ENCODE data around the gene C7.

C7 gene

DNA sequence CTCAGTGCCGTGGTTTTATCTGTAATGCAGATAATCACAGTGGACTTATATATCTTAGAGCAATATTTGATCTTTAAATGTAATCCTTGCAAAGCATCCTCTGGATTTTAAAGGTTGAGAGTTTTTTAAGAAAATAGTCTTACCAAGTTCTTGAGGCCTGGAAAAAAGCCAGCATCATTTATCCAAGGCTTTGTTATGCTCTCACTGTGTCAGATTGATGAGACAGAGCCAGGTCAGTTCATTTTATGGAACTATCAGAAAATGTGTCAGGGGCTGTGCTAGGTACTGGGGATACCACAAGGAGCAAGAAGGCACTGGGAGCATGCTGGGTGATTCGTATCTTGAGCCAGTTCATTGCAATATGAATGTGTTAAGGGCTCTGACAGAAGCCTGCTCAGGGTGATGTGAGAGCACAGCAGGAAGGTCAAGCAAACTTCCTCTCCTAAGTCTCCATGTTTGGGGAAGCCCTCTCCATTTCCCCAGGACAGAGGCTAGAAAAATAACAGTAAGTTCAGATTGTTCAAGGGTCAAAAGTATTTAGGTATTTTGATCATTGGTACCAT lies 19.7 kb downstream of the C7 start:
- DNase-seq, result no peak

DNA sequence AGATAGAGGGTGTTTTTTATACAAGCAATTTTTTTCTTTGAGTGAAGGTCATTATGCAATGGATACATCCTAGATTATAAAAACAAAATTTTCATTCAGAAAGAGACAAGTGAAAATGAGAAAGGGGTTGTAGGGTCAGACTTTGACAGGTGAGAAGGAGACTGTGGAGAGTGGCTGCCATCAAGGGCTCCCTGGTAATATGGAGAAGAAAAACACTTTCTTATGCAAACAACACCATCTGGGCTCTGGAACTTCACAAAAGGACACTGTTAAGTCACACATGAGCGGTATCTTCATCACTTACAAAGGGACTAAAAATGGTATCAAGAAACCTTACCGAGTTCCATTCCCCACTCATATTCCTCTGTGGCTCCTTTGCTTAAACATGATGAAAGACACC lies 23.5 kb downstream of the C7 start:
- no peak for DNase-seq

DNA sequence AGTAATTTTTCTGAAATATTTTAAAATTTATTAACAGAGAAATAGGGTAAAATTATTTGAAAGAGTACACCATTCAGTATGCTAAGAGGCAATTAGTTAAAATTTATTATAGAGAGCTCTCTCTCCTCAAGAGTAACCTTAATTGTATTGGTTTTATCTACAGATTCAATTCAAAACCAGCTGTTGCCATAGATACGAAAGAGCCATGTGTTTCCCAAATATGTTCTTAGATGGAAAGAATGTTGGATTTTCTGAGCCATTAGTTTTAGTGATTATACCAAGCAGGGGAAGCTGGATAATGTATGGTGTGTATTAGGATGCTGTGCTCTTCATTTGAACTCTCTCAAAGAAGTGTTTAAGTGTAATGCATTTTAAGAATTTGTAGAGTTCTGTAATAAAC lies 27.8 kb downstream of the C7 start:
- DNase-seq, result no peak

DNA sequence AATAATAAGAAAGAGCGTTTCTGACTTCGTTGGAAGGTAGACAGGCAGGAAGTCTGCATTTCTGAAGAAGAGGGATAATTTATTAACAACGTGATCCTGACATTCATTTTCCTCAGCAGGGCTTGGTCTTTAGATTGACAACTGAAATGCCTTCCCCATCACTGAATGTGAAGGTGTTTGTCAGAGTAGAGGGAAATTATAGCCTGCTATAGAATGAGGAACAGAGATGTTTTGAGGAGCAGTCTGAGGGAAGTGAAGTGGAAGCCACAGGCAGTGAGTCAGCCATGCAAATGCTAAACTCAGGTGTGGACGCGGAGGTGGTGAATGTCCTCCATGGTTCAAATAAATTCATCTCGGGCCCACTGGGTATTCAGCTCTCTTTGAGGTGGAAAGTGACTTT lies 30.5 kb downstream of the C7 start:
- DNase-seq, result no peak

DNA sequence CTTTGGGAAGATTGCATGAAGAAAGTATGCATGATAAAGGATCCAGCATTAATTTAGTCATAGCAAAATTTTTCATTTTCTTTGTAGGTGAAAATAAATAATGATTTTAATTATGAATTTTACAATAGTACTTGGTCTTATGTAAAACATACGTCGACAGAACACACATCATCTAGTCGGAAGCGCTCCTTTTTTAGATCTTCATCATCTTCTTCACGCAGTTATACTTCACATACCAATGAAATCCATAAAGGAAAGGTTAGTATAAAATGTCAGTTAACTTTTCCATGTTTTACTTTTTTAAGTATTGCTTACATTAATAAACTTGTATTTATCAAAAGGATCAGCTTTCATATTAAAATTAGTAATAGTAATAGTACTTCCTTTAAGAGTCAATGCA lies 35.8 kb downstream of the C7 start:
- no peak for DNase-seq

DNA sequence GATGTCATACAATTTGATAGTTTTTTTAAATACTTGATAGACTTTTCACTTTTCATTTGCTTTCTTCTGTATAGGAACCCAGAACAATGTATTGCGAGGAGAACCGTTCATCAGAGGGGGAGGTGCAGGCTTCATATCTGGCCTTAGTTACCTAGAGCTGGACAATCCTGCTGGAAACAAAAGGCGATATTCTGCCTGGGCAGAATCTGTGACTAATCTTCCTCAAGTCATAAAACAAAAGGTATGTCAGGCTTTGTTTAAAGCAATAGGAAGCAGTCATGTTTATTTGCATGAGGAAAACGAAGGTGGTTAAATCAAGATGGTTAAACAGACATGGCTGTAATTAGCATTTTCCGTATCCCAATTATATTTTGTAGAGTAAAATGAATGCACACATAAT lies 46.0 kb downstream of the C7 start:
- no peak for DNase-seq

DNA sequence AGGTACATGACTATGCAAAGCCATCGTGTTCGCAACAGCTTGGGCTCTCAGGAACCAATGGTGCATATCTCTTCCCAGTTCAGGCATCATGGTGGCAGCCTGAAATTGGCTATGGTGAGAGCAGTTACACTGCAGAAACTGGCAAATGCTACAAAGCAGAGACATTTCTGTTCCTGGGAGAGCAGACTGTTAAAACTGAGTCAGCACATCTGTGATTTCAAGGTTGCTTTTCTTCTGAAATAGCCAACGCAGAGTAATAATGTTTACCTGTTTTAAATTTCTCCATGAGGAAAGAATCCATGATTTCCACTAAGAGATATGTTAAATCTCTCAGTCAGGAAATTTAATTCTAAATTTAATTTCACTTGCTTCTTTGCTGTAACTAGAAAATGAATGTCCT lies 47.8 kb downstream of the C7 start:
- DNase-seq, result no peak

DNA sequence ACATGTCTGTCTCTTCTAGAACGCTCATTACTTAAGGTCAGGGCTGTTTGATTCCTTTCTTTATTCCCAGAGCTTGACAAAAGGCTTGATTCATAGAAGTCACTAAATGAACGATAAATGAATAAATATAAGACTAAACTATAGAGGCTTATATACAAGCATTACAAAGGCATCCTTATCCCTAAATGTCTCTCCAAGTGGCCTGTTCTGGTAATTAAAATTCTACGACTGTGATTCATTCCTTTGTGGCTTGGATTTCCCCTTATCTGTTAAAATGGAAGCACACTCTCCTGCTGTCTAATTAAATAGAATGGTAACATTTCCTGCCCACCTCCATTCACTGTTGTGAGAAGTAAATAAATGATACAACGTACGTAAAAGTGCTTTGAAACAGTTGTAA lies 49.5 kb downstream of the C7 start:
- DNase-seq, result no peak

DNA sequence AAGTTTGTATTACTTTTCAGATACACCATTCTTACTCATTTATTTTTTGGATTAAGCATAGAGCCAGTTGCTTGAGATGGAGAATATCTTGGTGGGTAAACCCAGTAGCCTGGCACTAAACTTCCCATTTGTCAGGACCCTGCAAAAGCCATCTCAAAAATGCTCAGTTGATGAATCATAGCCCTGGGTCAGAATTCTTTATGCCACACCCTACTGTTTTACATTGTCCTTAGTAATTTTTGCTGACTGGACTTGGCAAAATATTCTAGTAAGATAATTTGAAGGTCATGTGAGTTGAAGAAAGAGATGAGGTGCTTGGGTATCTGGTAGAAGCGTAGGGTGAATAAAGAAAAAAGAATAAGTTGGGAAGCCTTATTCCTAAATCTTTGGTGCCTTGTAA lies 50.7 kb downstream of the C7 start:
- DNase-seq, result no peak

DNA sequence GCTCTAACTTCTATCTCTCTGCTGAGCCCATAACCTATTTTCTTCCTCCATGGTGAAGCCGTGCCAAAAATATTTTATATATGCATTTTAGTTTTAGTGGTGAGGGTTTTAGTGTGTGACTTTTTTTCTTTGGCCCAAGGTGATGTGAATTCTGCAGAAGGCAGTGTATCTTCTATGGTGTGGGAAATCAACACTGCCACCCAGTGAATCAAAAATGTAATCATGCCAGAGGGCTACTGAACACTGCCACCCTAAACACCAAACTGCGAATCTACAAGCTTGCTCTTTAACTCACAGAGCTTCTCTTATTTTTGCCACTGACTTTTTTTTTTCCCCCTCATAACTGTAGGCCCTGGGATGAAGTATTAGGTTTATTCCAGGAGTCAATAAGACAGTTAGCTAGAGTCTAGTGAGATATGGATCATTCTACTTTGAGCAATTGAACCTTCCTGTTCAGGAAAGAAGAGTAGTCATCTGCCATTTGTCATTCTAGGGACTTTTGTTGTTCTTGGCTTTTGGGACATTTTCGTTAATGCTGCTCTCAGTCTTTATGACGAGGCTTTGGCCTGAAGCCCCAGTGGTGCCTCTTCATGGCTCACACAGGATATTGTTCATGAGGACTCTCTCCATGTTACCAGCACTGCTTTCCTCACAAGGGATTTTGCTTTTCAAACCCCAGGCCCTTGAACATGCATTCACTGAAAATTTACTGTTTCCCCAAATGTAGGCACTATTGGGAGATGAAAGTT lies 53.1 kb downstream of the C7 start:
- no peak for DNase-seq

DNA sequence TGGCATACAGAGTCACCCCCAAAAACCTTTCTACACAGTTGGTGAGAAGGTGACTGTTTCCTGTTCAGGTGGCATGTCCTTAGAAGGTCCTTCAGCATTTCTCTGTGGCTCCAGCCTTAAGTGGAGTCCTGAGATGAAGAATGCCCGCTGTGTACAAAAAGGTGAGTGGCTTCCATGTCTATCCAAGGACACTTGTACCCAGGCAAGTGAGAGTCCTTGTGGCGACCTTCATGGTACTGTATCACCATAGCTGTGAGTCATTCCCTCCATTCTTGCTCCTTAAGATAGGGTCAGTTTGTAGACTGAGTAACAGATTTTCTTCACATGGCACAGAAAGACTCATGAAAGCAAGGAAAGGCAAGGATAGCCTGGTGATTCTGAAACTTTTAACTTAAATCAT lies 63.1 kb downstream of the C7 start:
- no peak for DNase-seq

DNA sequence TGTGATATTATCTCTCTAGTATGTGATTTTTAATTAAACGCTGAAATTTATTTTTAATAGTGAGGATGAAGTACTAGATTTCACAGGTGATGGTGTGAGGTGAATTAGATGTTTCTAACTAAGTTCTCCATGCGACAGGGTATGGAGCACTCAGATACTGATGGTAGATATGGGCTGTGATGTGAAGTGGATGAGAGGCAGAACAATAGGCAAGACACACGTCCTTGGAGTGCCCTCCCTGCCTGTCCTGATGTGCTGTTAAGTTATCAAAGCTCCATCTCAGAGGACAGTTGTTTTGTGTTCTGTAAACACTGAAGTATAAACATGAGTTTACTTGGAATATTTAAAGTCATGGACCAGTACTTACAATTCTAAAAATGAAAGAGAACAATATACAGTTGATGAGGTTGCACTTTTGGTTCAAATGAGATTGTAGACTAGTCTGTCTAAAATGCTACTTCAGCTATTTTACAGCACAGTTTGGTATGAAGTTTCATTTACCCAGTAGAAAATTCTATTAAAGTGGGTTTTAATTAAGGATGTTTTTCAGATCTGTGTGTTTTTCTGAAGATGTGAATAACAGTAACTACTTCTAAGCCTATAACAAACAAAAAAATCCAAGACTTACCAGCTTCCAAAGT lies 64.2 kb downstream of the C7 start:
- no peak for DNase-seq

DNA sequence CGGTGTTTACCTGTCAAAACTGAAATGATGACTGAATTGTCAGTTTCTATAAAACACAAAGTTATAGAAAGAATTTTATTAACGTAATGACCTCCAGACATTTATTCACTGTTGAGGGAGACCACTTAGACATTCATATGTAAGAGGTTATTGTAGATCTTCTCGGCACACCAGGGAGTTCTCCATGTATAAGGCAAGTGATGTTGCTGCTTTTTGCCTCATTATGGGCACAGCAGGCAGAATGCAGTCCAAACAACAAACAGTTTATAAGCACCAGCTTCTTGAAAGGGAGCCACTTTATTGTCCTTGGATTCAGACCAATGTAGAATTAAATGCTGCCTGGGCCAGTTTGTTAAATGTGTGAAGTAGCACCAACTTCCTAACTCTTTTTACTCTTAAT lies 66.7 kb downstream of the C7 start:
- no peak for DNase-seq

DNA sequence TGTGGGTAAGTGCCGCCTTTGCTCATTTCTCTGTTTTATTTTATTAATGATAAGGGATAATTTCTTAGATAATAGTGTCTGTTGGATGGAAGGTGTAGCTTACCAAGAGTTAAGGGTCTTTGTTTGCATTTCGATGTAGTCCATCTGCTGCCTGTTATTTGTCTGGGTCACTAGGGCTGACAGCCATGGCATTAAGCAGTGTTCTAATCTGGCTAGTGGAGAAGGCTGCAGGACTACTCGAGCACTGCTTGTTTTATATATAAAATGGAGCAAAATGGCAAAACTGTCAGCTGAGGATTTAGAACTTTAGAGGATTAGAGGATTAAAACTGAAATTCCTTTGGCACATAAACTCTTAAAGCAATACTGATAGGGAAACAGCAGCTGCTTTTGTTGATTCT lies 67.5 kb downstream of the C7 start:
- no peak for DNase-seq

DNA sequence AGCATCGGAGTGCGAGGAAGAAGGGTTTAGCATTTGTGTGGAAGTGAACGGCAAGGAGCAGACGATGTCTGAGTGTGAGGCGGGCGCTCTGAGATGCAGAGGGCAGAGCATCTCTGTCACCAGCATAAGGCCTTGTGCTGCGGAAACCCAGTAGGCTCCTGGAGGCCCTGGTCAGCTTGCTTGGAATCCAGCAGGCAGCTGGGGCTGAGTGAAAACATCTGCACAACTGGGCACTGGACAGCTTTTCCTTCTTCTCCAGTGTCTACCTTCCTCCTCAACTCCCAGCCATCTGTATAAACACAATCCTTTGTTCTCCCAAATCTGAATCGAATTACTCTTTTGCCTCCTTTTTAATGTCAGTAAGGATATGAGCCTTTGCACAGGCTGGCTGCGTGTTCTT lies 72.1 kb downstream of the C7 start:
- no peak for DNase-seq

DNA sequence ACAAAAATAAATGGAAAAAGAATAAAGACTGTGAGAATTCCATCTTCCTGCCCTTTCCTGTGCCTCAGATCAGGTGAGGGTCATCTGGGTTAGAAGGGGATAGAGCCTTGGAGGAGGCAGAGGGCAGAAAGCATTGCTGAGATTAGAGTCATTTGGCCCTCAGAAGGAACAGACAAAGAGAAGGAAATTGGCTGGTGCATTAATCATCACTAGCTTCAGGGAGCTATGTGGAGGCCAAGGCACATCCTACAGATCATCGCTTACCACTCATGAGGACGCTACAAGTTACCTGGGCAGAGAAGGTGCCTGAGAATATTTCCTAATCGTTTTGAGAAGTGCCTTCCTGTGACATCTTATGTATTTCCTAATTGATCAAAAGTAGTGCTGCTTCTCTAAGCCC lies 74.5 kb downstream of the C7 start:
- DNase-seq, result no peak

DNA sequence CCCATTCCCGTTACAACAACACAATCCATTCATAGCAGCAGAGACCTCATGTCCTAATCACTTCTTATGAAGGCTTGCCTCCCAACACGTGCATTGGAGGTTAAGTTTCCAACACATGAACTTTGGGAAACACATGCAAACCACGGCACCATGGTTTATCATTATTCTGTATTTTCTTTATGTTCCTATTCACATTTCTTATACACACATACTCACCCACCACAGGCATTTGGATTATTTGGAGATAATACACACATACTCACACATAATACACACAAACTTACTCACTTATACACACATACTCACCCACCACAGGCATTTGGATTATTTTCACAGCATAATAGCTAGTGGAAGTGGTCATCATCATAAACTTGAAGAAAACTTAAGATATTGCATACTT lies 75.6 kb downstream of the C7 start:
- DNase-seq, result no peak

DNA sequence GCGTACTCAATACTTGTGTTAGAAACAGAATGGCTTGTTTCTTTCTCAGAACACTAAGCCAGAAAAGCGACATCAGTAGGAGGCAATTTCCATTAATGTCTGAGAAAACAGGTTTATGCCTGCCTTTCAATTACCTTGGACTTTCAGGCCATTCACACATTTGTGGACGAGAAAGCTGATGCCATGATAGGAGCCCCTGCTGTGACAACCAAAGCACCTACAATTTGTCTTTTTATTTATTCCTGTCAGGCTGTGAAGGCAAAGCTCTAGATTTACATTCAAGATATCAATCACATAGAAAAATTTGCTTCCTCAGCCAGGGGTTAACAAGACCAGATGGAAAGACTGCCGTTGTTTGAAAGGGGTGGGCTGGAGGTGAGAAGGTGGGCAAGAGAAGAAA lies 76.2 kb downstream of the C7 start:
- no peak for DNase-seq

DNA sequence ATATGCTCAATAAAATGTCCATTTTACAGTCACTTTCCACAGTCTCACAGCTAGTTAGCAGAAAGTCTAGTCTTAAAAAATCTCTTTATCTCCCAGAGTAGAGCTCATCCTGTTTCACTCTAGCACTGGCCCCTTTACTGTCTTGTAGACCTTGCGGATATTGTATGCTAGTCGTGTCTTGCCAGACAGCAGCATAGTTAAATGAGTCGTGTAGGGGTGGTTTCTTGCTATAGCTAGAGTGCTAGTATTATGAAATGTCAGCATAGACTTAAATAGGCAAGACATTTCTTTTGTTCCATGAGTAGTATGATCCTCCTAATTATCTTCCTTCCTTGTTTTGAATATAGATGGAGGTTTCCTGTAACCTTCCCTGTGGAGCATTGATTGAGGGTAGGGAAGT lies 77.4 kb downstream of the C7 start:
- no peak for DNase-seq

DNA sequence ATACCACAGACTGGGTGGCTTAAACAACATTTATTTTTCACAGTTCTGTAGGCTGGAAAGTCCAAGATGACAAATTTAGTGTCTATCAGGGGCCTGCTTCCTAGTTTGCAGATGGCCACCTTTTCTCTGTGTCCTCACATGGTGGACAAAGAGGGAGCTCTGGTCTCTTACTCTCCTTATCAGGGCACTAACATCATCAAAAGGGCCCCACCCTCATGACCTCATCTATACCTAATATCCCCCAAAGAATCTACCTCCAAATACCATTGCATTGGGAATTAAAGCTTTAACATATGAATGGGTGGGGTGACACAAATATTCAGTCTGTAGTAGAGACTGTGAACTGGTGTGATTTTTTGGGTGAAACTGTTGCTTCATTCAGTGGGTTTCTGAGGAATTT lies 78.1 kb downstream of the C7 start:
- no peak for DNase-seq

DNA sequence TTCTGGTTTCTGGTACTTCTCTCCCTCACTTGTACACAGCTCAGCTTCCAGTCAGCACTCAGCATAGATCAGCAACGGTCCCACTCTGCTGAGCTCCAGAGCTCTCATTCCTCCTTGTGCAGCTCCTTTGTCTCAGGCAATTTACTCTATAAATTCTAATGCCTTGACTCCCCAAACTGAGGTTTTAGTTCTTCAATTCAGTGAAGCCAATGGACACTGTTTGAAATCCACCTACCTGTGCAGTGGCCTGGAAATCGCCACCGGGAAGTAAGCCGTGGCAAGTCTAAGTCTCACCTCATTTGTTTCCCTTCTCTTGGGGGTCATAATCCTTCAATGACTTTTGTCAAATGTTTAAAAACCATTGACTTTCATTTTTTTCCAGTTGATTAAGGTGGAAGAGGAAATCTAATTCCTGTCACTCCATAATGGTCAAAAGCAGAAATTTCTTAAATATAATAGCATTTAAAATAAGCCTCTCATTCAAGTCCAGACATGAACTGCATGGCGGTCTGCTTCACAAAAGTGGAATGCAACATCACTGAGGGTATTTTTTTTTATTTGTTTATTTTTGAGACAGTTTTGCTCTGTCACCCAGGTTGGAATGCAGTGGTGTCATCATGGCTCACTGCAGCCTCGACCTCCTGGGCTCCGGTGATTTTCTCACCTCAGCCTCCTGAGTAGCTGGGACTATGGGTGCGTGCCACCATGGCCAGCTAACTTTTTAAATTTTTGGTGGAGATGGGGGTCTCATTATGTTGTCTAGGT lies 79.6 kb downstream of the C7 start:
- no peak for DNase-seq

DNA sequence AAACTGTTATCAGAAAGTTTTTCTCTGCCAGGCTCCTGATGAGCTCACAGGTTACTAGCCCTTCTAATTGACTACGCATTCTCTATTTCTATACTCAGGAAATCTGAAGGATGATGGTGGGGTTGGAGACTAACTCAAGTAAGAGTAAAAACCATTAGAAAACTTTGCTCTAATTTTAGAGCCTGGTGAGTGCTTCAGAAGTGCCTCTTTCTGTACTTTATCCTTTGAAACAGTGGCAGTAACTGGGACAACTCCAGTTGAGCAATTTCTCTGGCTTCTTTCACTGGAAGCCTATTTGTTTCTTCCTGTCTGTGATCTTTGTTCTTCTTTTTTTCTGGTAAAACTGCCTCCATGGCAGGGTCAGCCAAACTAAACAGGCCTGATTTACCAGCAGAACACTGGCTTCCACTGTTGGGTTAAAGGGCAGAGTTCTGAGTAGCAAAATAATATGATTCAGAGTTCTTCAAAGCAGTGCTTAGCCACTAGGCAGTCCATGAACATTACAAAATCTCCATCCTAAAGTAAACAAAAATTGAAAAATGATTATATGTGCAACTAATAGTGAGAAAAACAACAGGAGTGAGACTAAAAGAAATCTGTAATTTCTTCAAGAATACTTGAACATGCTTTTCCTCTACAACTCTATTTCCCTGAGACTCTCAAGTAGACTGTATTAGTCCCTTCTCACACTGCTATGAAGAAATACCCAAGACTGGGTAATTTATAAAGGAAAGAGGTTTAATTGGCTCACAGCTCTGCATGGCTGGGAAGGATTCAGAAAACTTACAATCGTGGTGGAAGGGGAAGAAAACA lies 82.1 kb downstream of the C7 start:
- DNase-seq, result no peak

DNA sequence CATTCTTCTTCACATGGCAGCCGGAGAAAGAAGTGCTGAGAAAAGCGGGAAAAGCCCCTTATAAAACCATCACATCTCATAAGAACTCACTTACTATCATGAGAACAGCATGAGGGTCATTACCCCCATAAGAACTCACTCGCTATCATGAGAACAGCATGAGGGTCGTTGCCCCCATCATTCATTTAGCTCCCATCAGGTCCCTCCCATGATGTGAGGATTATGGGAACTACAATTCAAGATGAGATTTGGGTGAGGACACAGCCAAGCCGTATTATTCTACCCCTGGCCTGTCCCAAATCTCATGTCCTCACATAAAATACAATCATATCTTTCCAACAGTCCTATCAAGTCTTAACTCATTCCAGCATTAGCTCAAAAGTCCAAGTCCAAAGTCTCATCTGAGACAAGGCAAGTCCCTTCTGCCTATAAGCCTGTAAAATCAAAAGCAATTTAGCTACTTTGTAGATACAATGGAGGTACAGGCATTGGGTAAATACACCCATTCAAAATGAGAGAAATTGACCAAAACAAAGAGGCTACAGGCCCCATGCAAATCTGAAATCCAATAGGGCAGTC lies 82.8 kb downstream of the C7 start:
- no peak for DNase-seq
